Measurements from ENCODE around the gene MYCBPAP. TPM values are rescaled to one million over a fixed set of nuclear protein-coding genes. Genes with fewer than 3 reads are reported as not detected.

The MYCBPAP gene
- polyA plus RNA-seq, 3 donors: not detected

- Histone ChIP-seq H4K20me1 (ENCODE audit: insufficient read depth, low read length) (no peaks in the 10 kb centered on the region), H3K9me3 (replicated peaks in 1 of 2; ENCODE audit: control insufficient read depth in 1 of 2, insufficient read depth in 1 of 2, low read length in 2 of 2) (no peaks in the 10 kb centered on the region), H3K79me2 (ENCODE audit: insufficient read depth, low read length) (no peaks in the 10 kb centered on the region), H3K4me1 (ENCODE audit: control insufficient read depth in 1 of 2, insufficient read depth in 2 of 2, low read length in 2 of 2) (peaks cover 5 to 10% of the 10 kb centered on the region in 2 donors), H3K9ac (ENCODE audit: insufficient read depth, low read length, poor library complexity, severe bottlenecking) (no peak overlapping the region), H3K27me3 (ENCODE audit: control insufficient read depth in 2 of 2, insufficient read depth in 2 of 2, low read length in 2 of 2) (peaks cover 12 to 36% of the 10 kb centered on the region in 2 donors), H3K36me3 (replicated peaks in 1 of 2; ENCODE audit: control insufficient read depth in 1 of 2, insufficient read depth in 2 of 2, low read length in 2 of 2) (no peaks in the 10 kb centered on the region), H2AFZ (ENCODE audit: insufficient read depth, low read depth, low read length, poor library complexity, severe bottlenecking) (no peak overlapping the region), H3K27ac (ENCODE audit: low read depth in 1 of 2, low read length in 2 of 2) (no peak overlapping the region), H3K4me3 (replicated peaks in 1 of 3; ENCODE audit: low read depth in 2 of 3, low read length in 3 of 3) (no peak overlapping the region), H3K4me2 (replicated peaks; ENCODE audit: extremely low read depth, low read length, poor library complexity, severe bottlenecking) (no peak overlapping the region)
- H3K4me3 Mint-ChIP-seq: no peak overlapping the region
- intact Hi-C loops (cut with micrococcal nuclease): no loop called here
- peaks cover 10% of the 10 kb centered on the region for H3K4me1 Mint-ChIP-seq
- no peaks in the 10 kb centered on the region for H3K36me3 Mint-ChIP-seq
- H3K9me3 Mint-ChIP-seq: peaks cover 0 to 7% (median 2%) of the 10 kb centered on the region in 7 donors
- DNase-seq: no peak
- no peak for TF ChIP-seq CTCF (IDR thresholded peaks at IDR 0.05)
- H3K27me3 Mint-ChIP-seq (ENCODE audit: low read depth in 3 of 3): peaks cover 31 to 38% (median 38%) of the 10 kb centered on the region in 3 donors
- 86% methylated on average over 8 of the region's 9 CpGs for WGBS (ENCODE audit: insufficient coverage)
- H3K27ac Mint-ChIP-seq: no peak overlapping the region
These were observed 42.6 kb upstream of the MYCBPAP start for GRCh38 chr17:50465635-50466034.

GRCh38 chr17:50466371-50467113 lies 41.7 kb upstream of the MYCBPAP start:
- Histone ChIP-seq H3K79me2 (ENCODE audit: insufficient read depth, low read length) (no peaks in the 10 kb centered on the region), H3K36me3 (replicated peaks in 1 of 2; ENCODE audit: control insufficient read depth in 1 of 2, insufficient read depth in 2 of 2, low read length in 2 of 2) (no peaks in the 10 kb centered on the region), H3K27me3 (ENCODE audit: control insufficient read depth in 2 of 2, insufficient read depth in 2 of 2, low read length in 2 of 2) (peaks cover 12 to 41% of the 10 kb centered on the region in 2 donors), H3K4me2 (replicated peaks; ENCODE audit: extremely low read depth, low read length, poor library complexity, severe bottlenecking) (no peak overlapping the region), H3K4me3 (replicated peaks in 1 of 3; ENCODE audit: low read depth in 2 of 3, low read length in 3 of 3) (no peak overlapping the region), H4K20me1 (ENCODE audit: insufficient read depth, low read length) (no peaks in the 10 kb centered on the region), H2AFZ (ENCODE audit: insufficient read depth, low read depth, low read length, poor library complexity, severe bottlenecking) (no peak overlapping the region), H3K9me3 (replicated peaks in 1 of 2; ENCODE audit: control insufficient read depth in 1 of 2, insufficient read depth in 1 of 2, low read length in 2 of 2) (no peaks in the 10 kb centered on the region), H3K27ac (ENCODE audit: low read depth in 1 of 2, low read length in 2 of 2) (no peak overlapping the region), H3K4me1 (ENCODE audit: control insufficient read depth in 1 of 2, insufficient read depth in 2 of 2, low read length in 2 of 2) (peaks cover 5 to 10% of the 10 kb centered on the region in 2 donors), H3K9ac (ENCODE audit: insufficient read depth, low read length, poor library complexity, severe bottlenecking) (no peak overlapping the region)
- 95% methylated on average over 2 of the region's 9 CpGs for WGBS (ENCODE audit: insufficient coverage)
- intact Hi-C loops (cut with micrococcal nuclease): no loop called here
- no peak overlapping the region for H3K4me3 Mint-ChIP-seq
- peaks cover 10% of the 10 kb centered on the region for H3K4me1 Mint-ChIP-seq
- H3K9me3 Mint-ChIP-seq: peaks cover 0 to 7% (median 2%) of the 10 kb centered on the region in 7 donors
- peaks cover 32 to 42% (median 42%) of the 10 kb centered on the region in 3 donors for H3K27me3 Mint-ChIP-seq (ENCODE audit: low read depth in 3 of 3)
- no peak for TF ChIP-seq CTCF (IDR thresholded peaks at IDR 0.05)
- H3K27ac Mint-ChIP-seq: no peak overlapping the region
- no peaks in the 10 kb centered on the region for H3K36me3 Mint-ChIP-seq
- no peak for DNase-seq
